ENCODE measurements around the gene CDK11A.
A peak's percentile ranks its signal among the peaks of the same experiment; 100 is the strongest.

The CDK11A gene

DNA sequence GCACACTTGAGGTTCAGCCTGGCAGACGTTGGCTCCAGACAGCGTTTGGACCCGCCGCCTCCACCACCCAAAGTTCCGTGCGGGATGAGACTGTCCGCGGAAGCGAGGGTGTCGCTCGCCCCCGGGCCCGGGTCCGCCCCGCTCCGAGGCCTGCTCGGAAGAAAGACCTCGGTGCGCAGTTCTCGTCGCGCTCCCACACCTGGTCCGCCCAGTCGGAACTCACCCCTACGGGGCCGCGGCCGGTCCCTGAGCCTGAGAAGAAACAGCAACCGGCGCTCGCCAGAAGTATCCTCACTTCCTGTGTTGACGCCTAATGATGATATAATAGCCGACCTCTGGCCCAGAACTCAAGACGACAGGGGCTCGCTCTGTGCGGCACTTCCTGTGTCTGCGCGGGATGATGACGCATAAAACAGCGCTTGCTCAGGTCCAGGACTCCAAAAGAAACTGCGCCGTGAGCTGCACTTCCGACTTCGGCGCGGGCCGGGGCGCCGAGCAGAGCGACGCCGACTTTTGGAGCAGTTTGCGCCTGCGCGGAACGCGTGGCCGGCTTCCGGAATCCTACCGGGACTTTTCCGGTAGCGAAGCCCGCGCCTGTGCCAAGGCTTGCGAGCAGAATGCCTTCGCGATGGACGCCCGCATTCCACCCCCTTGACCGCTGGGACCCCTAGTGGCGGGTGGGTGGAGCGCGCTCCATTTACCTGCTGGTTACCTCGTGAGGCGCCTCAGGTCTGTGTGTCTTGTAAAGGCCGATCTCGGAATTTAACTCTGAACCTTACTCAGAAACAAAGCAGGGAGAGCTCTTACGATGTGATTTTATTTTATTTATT lies at the start of gene CDK11A:
Gene CDK11A, minus strand, starts transcription at position 323 of the 830 bp plus-strand sequence. CDS start 1,539 bp downstream, outside the sequence.
- peak; percentile 70 for DNase-seq

DNA sequence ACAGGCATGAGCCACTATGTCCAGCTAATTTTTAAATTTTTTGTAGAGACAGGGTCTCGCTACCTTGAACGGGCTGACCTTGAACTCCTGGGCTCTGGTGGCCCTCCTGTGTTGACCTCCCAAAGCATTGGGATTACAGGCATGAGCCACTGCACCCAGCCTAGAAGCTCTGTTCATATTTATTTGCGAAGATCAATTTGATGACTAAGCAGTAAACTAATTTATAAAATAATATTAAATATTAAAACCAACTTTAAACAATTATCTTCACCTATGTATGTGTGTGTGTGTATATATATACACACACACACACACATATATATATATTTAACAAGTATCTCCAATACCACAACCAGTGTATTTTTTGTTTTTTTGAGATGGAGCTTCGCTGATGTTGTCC lies 49.7 kb upstream of the CDK11A start:
- DNase-seq, result no peak

GRCh38 chr1:1771096-1771495 lies 46.9 kb upstream of the CDK11A start:
- DNase-seq, result no peak

- no peak for DNase-seq
These were observed 45.9 kb upstream of the CDK11A start for GRCh38 chr1:1770102-1770501.

- no peak for DNase-seq
These were observed 44.3 kb upstream of the CDK11A start for GRCh38 chr1:1768249-1768992.

DNA sequence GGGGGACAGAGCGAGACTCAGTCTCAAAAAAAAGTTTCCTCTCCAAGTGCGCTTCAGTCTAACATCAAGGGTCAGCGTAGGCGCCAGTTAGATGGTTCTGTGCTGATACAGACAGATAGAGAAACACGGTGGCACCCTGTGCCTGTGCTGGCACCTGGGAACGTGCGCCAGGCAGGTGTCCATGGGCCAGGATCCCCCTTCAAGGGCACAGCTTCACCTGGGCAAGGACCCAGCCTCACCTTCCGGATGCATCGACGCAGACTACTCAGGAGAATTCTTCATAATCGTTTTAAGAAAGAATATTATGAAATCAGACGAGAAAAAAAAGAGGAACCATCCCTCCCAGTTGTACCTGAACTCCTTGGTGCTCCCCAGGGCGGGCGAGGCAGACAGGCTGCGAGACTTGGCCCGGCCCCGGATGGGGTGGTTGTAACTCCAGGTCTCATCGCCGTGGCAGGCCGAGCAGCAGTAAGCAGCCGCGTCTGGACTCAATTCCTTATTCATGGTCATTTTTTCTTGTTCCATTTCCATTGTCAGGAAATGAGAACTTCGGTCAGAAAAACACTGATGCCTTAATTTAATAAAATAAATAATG lies 40.8 kb upstream of the CDK11A start:
- no peak for DNase-seq

DNA sequence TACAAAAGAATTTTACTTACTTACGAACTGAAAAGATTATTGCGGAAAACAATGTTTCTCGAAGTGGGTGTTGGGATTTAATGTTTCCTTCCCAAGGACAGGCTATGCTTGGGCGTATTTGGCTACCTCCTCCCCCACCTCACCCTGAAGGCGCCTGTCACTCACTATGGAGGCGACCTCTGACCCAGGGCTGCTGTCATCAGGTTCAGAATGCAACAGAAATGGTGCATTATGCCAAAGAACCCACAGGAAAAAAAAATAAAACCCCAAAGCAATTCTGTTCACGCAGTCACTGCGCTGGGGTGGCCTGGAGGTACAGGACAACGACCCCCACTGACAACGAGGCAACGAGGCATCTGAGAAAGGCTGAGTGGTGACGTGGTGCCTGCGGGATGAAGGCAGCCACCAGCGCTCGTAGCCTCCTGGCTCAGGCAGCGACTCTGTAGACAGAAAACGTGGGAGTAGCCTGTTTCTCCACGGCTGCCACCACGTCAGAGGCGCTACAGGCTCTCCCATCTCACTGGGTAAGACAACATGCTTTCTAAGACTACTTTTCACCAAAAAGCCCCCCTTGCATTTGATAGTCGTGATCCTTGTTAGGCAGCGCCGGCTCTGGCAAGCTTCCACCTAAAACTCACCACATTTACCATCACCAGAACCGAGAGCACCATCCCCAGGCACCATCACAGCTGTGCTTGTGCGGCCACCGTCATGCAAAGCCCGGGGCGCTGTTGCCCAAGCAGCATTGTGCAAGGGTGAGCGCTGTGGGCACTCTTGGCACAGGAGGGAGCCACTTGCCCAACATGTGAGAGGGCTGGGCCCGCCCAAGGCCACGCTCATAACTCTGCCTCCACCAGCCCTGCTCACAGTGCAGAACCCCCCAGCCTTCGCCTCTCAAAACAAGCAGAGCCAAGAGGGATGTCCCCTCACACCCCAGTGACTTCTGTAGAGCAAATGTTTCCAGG lies 39.8 kb upstream of the CDK11A start:
- DNase-seq, result no peak

- DNase-seq, result no peak
These were observed 37.6 kb upstream of the CDK11A start for GRCh38 chr1:1761504-1762376.

DNA sequence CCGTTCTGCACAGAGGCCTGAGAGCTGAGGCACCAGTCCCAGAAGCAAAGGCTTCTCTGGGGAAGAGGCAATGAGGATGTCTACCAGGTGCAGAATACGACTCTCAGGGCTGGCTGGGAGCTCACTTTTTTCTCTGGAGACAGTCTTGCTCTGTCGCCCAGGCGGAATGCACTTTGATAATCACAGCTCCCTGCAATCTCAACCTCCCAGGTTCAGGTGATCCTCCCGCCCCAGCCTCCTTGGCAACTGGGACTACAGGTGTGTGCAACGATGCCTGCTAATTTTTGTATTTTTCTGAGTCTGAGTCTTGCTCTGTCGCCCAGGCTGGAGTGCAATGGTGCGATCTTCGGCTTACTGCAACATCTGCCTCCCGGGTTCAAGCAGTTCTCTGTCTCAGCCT lies 36.6 kb upstream of the CDK11A start:
- DNase-seq, result no peak

DNA sequence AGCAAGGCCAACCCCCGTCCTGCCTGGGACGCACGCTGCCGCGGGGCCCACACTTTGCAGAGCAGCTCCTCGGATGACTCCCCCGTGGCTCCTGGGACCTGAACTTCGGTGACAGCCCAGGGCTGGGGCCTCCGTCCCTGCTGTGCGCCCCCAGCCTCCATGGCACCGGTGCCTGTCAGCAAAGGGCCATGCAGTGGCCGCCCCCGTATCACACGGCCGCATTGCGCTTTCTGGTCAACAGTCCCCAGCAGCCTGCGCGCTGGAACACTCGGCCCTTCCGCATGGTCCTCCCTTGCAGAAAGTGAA lies 36.1 kb upstream of the CDK11A start:
- no peak for DNase-seq

GRCh38 chr1:1759456-1760344 lies 35.5 kb upstream of the CDK11A start:
- DNase-seq, result no peak

DNA sequence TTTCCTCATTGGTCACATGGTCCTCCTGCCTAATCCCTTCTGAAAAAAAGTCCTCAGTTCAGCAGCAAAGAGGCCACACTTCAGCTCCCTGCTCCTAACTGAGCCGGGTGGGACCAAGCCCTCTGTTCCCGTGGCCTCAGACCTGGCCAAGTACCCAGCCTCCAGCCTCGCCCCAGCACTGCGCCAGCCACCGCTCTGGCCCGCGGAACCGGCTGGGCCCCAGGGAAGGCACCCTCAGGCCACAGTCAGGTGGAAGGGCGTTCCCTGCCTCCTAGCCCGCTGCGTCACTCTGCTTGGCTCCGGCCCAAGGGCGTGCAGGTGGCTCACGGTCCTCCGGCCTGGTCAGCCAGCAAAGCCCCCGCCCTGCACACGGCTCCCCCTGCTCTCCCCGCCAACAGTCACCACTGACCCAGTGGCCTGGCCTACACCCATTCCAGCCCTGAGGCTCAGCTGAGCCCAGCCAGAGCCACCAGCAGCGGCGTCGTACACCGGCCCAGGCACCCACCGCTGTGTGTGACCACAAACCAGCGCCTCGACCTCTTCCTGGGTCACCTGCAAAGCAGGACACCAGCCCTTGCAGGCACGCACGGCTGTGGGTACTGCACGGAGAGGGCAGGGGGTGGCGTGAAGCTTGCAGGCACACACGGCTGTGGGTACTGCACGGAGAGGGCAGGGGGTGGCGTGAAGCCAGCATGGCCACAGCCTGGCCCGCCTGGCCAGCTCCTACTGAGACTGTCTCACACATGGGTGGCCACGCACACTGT lies 34.7 kb upstream of the CDK11A start:
- DNase-seq, result no peak

- DNase-seq, result no peak
These were observed 34.0 kb upstream of the CDK11A start for GRCh38 chr1:1758059-1758621.

DNA sequence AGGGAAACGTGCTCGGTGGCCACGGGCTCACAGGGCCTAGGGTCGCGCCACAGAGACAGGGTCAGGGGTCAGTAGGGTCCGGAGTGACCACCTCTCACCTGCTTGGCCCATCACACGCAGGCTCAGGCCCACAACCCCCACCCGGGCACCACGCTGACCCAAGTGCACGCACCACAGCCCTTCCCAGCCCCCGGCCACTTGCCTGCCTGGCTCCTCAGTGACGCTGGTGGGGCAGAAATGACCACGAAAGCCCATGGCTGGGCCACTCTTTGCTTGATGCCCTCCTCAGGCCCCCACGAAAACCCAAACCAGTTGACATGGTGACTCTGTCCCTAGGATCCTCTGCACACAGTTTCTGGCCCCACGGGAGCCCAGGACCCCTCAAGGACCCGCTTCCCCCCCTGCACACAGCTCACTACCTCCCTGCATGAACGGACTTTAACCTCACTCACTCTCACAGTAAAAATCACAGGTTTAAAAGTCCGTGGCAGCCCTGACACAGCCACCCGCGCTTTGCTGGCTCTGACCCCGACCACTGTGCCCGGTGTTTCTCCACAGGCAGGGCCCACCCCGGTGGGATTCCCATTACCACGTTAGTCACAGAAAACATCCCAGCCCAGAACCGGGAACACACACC lies 33.4 kb upstream of the CDK11A start:
- DNase-seq, result no peak

GRCh38 chr1:1756661-1757421 lies 32.7 kb upstream of the CDK11A start:
- DNase-seq, result no peak

GRCh38 chr1:1755852-1756251 lies 31.7 kb upstream of the CDK11A start:
- no peak for DNase-seq

DNA sequence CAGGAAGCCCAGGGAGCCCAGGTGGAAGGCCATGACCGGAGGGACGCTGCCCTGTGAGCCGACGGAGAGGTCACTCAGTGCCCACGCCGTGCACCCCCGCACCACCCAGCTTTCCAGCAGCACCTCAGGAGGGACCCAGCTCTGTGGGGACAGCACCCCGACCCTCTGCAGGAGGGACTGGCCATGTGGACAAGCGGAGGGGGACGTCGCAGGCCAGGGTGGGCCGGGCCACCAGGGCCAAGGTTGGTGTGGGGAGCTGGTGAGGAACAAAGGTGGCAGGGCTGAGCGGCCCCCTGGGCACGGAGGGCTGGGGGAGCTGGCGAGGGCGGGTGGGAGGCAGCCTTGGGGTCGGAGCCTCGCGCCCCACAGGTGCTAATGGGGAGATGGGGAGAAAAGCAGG lies 31.3 kb upstream of the CDK11A start:
- DNase-seq, result no peak

Data from NCI-H2029 treated with DMSO at 0.1 percent for 48 hours (cell line).